GM18505 (cell line): ENCODE measurements around the gene SPATA21.

ENCODE experiments used
- ATAC-seq: cut with Tn5 transposase; IDR thresholded peaks from one replicate; pipeline ENCODE4 v1.9.1; 2021; ENCODE audit not compliant: unreplicated experiment
- POLR2A ChIP-seq: IDR thresholded peaks from 4 replicates; pipeline ENCODE4 v1.6.1; 2011; ENCODE audit warnings: borderline replicate concordance; ENCODE audit not compliant: insufficient read depth, insufficient read length; ENCODE audit errors: extremely low read depth

The SPATA21 gene

DNA sequence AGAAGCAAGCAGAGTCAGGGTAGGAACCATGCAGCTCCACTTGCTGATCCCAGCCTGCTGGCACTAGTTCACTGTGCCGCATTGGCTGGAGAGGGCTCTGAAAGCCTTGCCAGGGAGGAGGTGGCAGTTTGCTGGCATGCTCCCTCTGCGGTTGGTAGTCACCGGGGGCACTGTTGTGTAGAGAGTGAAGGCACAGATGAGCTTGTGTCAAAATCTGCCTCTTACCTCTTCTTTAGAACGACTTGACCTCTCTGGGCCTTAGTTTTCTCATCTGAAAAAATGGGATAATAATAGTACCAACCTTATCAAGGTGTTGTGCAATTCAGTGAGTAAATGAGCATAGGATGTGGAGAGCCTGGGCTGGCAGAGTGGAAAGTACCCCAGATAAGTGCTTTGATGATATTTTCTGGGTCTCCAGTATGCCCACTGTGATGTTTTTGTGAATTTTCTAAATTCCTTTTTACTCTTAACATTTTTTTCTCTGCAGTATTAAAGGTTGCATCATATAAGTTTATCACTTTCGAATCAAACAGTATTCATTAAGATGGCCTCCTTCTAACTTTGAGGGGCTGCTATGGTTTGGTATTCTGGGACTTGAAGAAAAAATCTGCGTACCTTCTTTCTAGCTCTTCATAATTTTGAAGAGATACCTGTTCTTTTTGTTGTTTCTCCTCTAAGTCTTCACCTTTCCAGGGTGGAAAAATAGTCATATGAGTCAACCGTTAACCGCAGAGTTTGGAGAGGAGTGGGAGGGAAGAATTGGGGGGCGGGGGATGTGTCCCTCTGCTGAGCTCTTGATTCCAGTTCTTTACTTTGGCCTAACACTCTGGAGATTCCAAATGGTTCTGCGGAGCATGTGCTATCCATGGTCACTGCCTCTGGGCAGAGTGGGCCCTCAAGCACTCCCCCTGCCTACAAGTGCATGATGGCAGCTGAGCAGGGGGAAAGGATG lies 43.4 kb downstream of the SPATA21 start:
- no peak for TF ChIP-seq POLR2A
- no peak for ATAC-seq

DNA sequence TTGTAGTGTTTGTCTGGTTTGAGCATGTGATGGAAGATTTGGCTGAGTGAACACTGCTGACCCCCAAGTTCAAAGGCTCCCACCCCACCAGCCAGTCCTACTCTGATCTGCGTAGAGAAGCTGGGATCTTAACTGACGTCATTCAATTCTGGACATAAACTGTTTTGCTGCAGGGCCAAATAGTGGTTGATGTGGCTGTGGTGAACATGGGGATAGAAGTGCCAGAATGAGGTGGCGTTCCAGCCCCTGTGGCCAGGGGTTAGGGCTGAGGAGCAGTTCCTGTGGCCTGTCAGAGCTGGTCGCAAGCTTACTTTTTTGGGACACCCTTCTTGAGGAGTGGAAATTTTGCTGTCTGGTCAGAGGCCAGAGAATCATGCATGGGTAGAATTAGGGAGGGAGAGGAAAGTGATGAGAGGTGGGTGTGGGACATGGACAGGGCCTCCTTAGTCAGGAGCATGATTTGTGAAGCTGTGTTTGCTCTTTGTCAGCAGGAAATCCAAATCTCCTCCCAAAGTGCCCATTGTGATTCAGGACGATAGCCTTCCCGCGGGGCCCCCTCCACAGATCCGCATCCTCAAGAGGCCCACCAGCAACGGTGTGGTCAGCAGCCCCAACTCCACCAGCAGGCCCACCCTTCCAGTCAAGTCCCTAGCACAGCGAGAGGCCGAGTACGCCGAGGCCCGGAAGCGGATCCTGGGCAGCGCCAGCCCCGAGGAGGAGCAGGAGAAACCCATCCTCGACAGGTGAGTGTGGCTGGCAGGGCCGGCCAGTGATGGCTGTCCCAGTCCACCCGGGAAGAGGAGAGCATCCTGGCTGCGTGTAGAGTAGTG lies 44.3 kb downstream of the SPATA21 start:
- ATAC-seq: no peak
- TF ChIP-seq POLR2A: no peak

DNA sequence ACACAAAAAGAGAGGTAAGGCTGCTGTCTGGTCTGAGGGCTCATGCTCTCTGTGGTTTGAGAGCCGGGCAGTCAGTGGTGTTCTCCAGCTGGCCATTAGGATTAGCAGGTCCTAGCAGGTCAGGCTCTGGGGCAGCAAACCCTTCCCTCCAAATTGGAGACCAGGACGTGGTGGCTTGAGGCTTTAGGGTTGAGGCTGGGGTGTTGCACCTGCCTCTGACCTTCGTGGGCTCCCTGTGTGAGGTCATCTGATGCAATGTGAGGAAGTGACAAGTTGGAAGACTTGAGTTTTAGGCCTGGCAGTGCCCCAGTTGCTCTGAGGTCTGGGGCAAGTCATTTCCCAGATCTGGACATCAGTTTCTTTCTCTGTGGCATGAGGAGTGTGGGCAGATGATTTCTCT lies 45.8 kb downstream of the SPATA21 start:
- no peak for ATAC-seq
- TF ChIP-seq POLR2A: no peak

DNA sequence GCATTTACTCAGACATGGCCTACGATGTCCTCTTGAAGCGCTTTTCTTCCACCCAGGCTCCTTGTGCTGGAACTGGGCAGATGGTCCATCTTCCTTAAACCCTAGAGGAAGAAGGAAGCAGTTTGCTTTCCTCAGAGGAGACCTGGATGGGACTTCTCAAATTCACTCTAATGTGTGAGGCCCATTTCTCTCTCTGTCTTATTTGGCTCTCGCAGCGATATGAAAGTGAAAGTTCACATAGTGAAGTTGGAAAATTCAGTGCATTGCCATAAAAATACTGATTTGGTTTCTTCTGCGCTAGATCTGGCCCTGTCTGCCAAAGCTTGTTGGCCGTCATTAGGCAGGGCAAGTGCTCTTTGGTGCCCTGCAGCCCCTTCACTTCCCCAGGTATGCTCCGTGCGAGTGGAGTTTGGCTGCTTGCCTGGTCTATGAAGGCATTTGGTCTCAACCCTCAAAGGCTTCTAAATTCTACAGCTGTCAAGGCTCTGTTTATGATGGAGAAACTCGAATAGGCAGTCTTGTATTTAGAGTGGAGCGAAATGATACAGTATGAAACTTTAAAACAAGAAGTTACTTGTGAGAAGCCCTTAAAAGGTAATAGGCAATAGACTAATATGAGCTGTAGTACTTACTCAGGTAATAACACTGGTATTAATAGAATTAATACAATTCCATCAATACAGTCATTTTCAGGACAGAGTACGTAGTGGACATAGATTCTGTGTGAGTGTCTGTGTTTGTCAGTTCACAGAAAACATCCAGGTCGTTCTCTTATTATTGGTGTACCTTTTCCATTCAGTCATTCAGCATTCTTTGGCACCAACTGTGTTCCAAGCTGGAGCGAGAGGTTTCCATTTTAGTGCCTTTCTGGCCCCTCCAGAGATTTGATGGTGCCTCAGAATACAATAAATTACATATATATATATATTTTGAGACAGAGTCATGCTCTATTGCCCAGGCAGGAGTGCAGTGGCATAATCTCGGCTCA lies 49.7 kb downstream of the SPATA21 start:
- ATAC-seq: no peak
- no peak for TF ChIP-seq POLR2A

DNA sequence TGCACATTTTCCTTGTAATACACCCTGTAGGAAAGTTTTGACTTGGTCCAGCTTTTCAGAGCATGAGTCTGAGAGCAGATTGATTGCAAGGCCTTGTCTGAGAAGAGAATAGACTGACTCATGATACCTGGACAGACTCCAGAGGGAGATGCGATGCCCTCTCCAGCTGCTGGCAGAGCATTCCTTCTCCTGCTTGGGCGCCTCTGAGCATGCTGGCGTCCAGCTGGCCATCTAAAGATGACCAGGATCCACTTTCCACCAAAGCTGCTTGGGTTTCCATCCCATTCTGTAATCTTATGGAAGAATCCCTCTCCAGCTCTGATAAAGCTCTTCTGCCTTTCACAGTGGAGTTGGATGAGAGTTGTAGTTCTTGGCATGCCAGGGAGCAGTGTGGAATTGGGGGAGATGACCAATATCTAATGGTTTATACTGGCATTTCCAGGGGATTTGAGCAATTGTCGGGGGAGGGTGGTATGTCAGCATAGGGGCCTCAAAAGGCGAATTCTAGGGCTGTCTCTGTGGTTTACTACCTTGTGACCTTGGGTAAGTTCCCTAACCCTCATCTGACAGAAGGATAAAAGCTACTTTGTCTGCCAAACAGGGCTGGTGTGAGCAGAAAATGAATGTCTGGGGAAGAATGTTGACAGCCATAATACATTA lies 50.6 kb downstream of the SPATA21 start:
- ATAC-seq: no peak
- no peak for TF ChIP-seq POLR2A

DNA sequence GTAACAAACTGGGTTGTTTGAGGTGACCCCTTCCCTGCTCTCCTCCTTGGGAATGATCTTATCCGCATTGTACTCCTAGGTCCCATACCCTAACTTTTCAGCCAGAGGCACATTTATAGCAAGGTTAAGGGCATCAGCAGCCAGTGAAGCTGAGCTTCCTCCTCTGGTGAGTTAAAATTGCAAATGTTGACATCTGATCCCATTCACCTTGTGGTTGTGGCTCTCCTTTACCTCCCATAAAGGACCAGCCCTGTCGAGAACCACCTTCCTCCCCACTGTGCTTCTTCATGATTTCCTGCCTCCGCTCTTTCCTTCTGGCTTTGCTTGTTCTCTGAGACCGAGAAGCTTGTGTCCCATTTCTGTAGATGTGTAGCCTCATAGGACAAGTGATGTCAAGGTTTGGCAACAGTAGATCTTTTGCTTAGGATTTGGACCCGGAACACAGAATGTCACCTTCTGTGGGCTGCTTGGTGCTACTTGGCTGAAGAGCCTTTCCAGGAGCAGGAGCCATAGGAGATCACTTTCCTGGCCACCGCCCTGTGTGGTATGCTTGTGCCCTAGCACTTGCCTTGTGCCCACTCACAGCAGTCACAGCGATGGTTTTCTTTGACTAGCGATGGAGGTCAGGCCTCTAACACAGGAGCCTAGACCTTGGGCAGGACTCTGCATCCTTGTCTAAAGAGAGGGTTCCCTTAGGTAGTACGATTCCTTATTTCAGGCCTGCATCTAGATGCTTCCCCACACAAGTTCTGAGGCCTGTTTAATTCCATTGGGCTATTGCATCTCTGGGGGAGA lies 51.4 kb downstream of the SPATA21 start:
- no peak for ATAC-seq

DNA sequence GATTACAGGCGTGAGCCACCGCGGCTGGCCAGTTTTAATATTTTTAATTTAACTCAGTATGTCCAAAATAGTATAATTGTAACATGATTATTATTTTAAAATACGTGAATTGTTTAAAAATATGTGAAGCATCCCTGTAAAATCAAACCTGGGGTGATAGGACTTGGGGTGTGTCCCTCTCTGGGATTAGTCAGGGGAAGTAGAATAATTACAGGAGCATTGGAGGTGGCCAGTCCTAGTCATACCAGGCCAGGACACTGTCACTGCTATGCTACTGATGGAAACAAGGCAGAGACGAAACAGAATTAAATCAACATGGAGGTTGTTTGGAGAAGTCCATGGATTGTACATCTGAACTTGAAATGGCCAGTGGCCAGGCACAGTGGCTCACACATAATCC lies 53.3 kb downstream of the SPATA21 start:
- no peak for ATAC-seq
- TF ChIP-seq POLR2A: no peak

More for the DNA sequence above, 51.4 kb downstream of the SPATA21 start:
- TF ChIP-seq POLR2A: no peak

DNA sequence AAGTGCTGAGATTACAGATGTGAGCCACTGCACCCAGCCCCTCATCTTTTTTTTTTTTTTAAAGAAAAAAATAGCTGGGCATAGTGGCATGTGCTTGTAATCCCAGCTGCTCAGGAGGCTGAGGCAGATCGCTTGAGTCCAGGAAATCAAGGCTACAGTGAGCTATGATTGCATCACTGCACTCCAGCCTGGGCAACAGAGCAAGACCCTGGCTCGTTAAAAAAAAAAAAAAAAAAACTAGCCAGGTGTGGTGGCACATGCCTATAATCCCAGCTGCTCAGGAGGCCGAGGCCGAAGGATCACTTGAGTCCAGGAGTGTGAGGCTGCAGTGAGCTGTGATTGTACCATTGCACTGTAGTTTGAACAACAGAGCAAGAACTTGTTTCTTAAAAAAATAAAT lies 56.4 kb downstream of the SPATA21 start:
- no peak for ATAC-seq
- no peak for TF ChIP-seq POLR2A

DNA sequence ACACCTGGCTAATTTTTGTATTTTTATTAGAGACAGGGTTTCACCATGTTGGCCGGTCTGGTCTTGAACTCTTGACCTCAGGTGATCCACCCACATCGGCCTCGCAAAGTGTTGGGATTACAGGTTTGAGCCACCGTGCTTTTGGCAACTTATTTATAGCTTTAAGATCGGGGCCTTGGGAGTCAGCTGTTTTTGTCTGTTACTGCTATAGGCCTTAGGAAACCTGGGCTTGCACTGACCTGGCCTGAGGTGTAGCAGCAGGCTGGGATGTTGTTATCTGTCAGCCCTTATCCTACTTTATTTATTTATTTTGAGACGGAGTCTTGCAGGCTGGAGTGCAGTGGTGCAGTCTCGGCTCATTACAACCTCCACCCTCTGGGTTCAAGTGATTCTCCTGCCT lies 58.8 kb downstream of the SPATA21 start:
- TF ChIP-seq POLR2A: no peak
- ATAC-seq: no peak

DNA sequence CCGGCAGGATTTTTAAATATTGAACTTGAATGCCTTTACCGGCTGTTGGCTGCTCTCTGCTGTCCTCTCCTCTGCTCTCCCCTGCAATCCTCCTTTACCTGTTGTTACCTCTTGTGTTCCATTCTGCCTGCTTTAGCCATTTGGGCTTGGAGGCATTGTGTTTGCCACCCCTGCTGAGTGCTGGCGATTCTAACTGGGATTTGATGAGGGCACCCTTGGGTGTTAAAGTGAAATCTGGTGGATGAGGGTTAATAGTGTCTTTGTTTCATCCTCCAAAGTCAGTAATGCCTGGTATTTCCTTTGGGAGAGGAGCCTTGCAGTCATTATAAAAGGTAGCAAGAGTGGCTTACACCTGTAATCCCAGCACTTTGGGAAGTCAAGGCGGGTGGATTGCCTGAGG lies 60.3 kb downstream of the SPATA21 start:
- ATAC-seq: no peak
- no peak for TF ChIP-seq POLR2A

DNA sequence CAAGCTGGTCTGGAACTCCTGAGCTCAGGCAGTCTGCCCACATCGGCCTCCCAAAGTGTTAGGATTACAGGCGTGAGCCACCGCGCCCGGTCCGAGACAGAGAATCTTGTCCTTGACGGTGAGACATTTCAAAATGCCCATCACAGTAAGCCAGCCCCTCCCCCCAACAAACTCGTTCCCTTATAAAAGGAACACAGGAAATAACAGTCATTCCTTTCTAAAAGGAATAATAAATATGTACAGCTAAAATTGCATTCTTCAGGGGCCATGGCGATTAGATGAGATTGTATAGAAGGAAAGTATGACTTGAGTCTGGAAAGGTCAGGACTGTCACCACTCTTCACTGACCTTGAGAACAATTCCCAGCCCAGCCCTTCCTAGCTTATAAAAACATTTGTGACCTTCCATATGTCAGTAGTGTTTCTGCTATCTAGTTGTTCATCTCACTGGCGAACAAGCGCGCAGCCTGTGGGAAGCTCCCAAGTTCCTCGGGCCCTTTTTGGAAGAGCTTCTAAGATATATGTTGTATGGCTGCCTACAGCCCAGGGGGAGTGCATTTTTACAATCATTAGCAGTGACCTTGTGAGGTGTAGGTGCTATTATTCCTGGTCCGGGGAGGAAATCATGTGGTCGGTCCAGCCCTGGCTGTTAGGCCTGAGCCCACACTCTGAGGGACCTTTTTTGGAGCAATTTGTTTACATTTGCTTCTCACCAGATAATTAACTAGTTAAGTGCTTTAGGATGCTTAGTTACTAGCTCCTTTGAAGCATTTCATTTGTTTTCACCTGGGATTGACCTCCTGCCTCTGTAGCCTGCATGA lies 61.5 kb downstream of the SPATA21 start:
- no peak for ATAC-seq

More for the DNA sequence above, 61.5 kb downstream of the SPATA21 start:
- TF ChIP-seq POLR2A: no peak
